Activated CD8-positive, alpha-beta memory T cell treated with anti-CD3 and anti-CD28 coated beads for 4 hours (primary cell): ENCODE measurements around the gene COA7.

Experiments used
- DNase-seq, 2 donors: peaks; one replicate each; pipeline ENCODE4 v3.0.0-alpha.2; 2020; ENCODE audit warnings: low read depth in 2 of 2

COA7 gene

DNA sequence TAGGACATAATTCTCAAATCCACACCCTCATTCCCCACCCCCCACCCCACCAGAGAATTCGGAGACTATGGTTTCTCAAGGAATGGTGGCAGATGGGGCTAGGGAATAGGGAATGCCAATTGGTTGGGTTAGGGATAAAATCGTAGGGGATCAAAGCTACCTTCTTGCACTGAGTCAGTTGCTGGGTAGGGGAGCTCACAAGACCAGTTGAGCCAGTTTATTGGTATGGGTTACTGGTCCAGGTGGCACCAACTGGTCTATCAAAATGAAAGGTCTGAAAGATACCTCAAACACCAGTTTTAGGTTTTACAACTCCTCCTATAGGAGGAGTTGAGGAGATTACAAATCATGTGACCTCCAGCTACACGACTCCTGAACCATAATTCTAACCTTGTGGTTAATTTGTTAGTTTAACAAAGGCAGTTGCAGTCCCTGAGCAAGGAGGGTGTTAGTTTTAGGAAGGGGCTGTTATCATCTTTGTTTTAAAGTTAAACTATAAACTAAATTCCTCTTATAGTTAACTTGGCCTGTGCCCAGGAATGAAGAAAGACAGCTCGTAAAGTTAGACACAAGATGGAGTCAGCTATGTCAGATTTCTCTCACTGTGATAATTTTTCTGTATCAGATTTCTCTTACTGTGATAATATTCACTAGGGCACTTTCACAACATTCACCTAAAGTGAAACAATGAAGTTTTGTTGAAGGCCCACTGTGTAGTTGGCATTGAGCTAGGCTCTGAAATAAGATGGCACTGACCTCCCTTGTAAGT is 62.6 kb downstream of the COA7 start:
- no peak for DNase-seq
